Erythroblast (primary cell): ENCODE data around the gene SDK2.

Experiments used
- DNase-seq, 2 experiments: peaks; one replicate each; lab custom pipeline; 2025; lab: John Stamatoyannopoulos, UW
- GATA1 ChIP-seq: IDR thresholded peaks from 2 replicates; pipeline ENCODE4 v1.6.1; 2011; ENCODE audit warnings: low read depth, mild to moderate bottlenecking, control low read depth, low read length, moderate library complexity
- POLR2A ChIP-seq: IDR thresholded peaks from 2 replicates; pipeline ENCODE4 v1.6.1; 2011; ENCODE audit warnings: mild to moderate bottlenecking, low read length

The SDK2 gene

DNA sequence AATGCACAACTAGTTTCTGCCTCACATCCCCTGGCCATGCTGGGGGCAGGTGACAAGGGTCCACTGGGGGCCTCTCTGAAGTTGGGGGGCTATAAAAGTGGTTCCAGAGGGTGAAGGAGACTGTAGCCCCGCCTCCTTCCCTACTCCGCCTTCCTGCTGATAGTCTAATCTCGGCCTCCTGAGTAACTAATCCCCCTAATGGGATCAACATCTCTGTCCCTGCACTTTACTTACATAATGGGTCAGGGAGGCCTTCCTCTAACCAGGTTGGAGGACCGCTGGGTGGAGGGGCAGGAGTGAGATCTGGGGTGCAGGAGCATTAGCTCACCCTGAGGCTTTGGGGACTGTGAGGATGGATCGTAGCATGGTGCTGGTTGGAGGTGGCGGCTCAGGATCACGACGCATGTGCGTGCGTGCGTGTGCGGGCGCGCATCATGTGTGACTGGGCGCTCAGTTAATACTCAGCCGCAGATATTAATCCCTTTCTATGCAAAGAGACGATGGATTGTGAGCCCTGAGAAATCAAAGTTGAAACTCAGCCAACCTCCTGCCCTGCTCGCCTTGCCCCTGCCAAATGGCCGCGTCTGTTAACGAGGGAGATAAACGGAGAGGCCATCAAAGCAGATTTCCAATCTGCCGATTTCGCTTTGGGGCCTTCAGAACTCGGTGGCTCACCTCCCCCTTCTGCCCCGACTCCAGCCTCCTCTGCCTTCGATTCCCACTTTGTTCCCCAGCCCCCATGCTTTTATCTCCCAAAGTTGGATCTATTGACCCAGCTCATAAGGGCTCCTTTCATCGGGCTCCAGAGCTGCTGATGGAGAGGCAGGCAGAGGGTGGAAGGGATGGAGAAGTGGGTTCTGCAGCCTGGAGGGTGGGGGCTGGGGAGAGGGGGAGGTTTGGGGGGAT, 107.3 kb downstream of the SDK2 start:
- DNase-seq = no peak
- TF ChIP-seq POLR2A (no peak), GATA1 (no peak)

DNA sequence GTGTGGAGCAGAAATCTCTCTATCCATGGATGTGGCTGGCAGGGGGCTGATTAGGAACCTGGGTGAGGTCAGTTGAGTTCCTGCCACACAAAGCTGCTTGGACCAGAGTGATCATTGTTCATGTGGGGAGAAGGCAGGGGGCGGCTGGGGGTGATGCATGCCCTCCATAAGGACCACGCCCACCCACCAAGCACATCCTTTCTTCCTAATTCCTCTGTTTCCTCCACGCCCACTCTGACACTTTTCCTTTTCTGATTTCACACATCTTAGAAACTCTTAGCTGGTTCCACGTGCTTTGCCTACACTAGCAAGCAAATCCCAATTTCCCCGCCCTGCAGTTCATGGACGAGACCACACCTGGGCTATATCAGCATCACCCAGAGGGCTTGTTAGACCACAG, 108.5 kb downstream of the SDK2 start:
- no peak for TF ChIP-seq POLR2A
- no peak for TF ChIP-seq GATA1
- DNase-seq = no peak

GRCh38 chr17:73534209-73534909, 109.9 kb downstream of the SDK2 start:
- no peak for TF ChIP-seq POLR2A
- TF ChIP-seq GATA1 = no peak
- no peak for DNase-seq

DNA sequence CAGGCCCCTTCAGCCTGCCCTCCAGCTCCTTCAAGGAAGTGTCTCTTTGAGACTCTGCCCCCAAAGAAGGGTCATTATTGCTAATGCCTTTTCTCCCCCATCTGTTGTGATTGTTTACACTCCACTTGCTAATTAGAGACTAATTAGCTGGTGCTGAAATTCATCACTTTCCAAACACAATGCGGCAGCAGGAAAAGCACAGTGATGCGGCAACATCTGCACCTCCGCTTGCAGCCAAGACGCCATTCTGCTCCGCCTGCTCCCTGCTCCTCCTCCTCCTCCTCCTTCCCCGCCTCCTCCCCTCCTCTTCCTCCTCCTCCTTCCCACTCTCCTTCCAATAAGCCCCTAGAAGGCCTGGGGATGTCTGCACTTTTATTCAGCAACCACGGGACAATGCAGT, 110.5 kb downstream of the SDK2 start:
- TF ChIP-seq POLR2A (no peak), GATA1 (no peak)
- no peak for DNase-seq

GRCh38 chr17:73533127-73533526, 111.1 kb downstream of the SDK2 start:
- TF ChIP-seq GATA1 (no peak), POLR2A (no peak)
- DNase-seq = no peak

GRCh38 chr17:73532421-73532901, 111.8 kb downstream of the SDK2 start:
- no peak for DNase-seq
- TF ChIP-seq POLR2A = no peak
- TF ChIP-seq GATA1 = no peak

GRCh38 chr17:73531158-73531557, 113.1 kb downstream of the SDK2 start:
- DNase-seq = no peak
- TF ChIP-seq GATA1 (no peak), POLR2A (no peak)

DNA sequence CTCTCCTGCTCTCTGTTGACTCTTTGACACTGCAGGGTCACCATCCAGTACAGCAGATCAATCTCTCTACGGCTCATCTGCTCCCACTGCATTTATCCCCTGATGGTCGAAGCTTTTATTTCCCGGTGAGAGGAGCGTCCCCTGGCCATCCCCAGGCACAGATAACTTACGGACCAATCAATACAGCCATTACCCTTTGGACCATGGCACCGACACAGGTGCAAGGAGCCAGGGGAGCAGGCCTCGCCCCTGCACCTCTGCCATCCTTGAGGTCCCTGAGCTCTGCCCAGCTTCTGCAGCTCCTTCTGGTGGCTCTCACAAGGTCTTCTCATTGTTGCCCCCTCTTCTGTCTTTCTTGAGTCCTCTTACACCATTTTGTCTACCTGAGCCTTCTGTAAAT, 115.6 kb downstream of the SDK2 start:
- no peak for DNase-seq
- no peak for TF ChIP-seq POLR2A
- TF ChIP-seq GATA1 = no peak

GRCh38 chr17:73526952-73527351, 117.3 kb downstream of the SDK2 start:
- no peak for DNase-seq
- TF ChIP-seq POLR2A (no peak), GATA1 (no peak)

DNA sequence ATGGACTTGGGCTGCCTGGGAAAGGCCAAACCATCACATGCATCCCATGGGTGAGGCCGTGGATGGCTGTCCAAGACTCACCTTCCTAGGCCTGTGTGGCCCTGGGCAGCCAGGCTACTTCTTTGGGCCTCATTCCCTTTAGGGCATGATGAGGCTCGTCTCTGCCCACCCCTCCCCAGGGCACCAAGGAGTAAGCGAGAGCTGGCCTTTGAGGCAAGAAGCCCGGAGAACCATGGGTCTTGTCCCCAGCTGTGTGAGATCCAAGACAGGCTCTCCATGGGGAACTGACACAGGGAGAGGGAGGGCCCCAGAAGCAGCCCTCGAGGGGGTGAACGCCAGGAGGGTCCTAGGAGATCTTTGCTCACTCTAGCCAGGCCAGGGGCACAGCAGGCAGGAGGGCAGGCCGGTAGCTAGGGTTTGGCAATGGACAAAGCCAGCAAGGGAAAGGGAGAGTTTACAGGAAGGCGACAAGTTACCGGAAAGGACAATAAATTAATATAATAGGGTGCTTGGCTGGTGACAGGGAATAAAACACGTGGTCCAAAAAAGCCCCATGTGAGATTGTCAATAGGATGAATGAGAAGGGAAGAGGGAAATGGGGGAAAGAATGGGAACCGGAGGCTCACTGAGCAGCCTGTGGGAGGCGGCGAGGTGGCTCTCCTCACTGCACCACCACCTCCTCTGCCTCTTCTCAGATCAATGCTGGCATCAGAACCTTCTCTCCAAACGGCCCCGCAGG, 119.1 kb downstream of the SDK2 start:
- DNase-seq = no peak
- TF ChIP-seq POLR2A = no peak
- no peak for TF ChIP-seq GATA1

GRCh38 chr17:73522696-73523095, 121.5 kb downstream of the SDK2 start:
- DNase-seq = no peak
- no peak for TF ChIP-seq POLR2A
- TF ChIP-seq GATA1 = no peak

- no peak for TF ChIP-seq POLR2A
- no peak for TF ChIP-seq GATA1
- no peak for DNase-seq
Measured at GRCh38 chr17:73522107-73522506, 122.1 kb downstream of the SDK2 start.

DNA sequence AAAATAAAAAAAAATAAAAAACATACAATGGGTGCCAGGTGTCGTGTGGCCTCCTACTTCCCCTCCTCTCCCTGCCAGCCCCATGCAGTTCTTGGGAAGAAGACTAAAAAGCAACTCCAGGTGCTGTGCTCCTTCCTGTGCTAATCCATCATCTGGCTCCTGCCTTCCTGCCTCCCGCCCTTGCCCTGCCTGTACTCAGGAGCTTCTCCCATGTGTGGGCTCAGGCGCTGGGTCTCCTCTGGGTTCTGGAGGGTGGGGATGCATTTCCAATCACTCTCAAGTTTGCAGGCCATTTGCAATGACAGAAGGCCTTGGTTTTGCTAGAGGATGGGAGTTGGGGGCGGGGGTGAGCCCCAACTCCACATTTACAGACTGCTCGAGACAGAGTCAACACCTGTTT, 122.9 kb downstream of the SDK2 start:
- DNase-seq = no peak
- no peak for TF ChIP-seq GATA1
- no peak for TF ChIP-seq POLR2A
